H1 (cell line): ENCODE results near the gene HSD17B4. TPM values are rescaled to one million over a fixed set of nuclear protein-coding genes. Genes with fewer than 3 reads are reported as not detected.

Source experiments
- CTCF ChIA-PET: fragments of 300-600 bp; sonication (Branson Sonifier 250); formaldehyde crosslinking; loops from one replicate; lab custom pipeline; 2021; ENCODE audit not compliant: partially characterized antibody; lab: Charles Lee
- POLR2A ChIA-PET: fragments of 300-600 bp; sonication (Branson Sonifier 250); formaldehyde crosslinking; loops from one replicate; lab custom pipeline; 2021; ENCODE audit warnings: inconsistent platforms; ENCODE audit not compliant: partially characterized antibody; lab: Charles Lee
- DNase-seq, 2 experiments: peaks; one replicate each; pipeline versions ENCODE4 v3.0.0 to v3.0.0-alpha.2; 2010 to 2022; ENCODE audit warnings: low spot score in 2 of 2, low read depth in 1 of 2, mixed read lengths in 1 of 2
- FAIRE-seq: peaks from 2 replicates; lab custom pipeline; 2011; peaks lifted over from hg19 to GRCh38; lab: Jason Lieb, UNC
- H2AFZ ChIP-seq: 2 replicates; pipeline ENCODE4 v1.8.1; 2012; ENCODE audit warnings: low read length, inconsistent platforms
- H2AK5ac ChIP-seq: 2 replicates; pipeline ENCODE4 v1.6.1; 2013; ENCODE audit warnings: low read depth, low read length
- H2BK120ac ChIP-seq: replicated peaks from 2 replicates; pipeline ENCODE3; 2013; ENCODE audit warnings: low read depth, low read length, inconsistent platforms
- H2BK12ac ChIP-seq: 2 replicates; pipeline ENCODE4 v1.6.1; 2013; ENCODE audit warnings: low read depth, low read length
- H2BK15ac ChIP-seq: 2 replicates; pipeline ENCODE4 v1.6.1; 2013; ENCODE audit warnings: low read length
- H2BK20ac ChIP-seq: 2 replicates; pipeline ENCODE4 v1.6.1; 2013; ENCODE audit warnings: low read length
- H2BK5ac ChIP-seq: 2 replicates; pipeline ENCODE4 v1.6.1; 2013; ENCODE audit warnings: low read depth, low read length
- H3K14ac ChIP-seq: 2 replicates; pipeline ENCODE4 v1.6.1; 2013; ENCODE audit warnings: inconsistent platforms; ENCODE audit not compliant: insufficient read length
- H3K18ac ChIP-seq: 2 replicates; pipeline ENCODE4 v1.6.1; 2013; ENCODE audit warnings: low read length; ENCODE audit errors: extremely low read depth
- H3K23ac ChIP-seq: 2 replicates; pipeline ENCODE4 v1.6.1; 2013; ENCODE audit warnings: inconsistent platforms; ENCODE audit not compliant: insufficient read length
- H3K23me2 ChIP-seq: 2 replicates; pipeline ENCODE4 v1.6.1; 2013; ENCODE audit warnings: low read depth, low read length
- H3K27ac ChIP-seq: 2 replicates; pipeline ENCODE4 v1.6.1; 2011; ENCODE audit warnings: low read depth, low read length, inconsistent platforms
- H3K27me3 ChIP-seq, 4 experiments: replicated peaks in 1 of 4; 1 replicate in 1 of 4; 2 replicates in 3 of 4; pipeline versions ENCODE4 v1.6.1 to v1.8.1; 2011 to 2013; ENCODE audit warnings: low read length in 3 of 4, mild to moderate bottlenecking in 3 of 4, inconsistent platforms in 2 of 4, mixed read lengths in 2 of 4, moderate library complexity in 1 of 4; ENCODE audit not compliant: control insufficient read depth in 3 of 4, insufficient read depth in 3 of 4; ENCODE audit errors: extremely low read depth in 1 of 4
- H3K36me3 ChIP-seq, 4 experiments: 2 replicates each; pipeline versions ENCODE4 v1.6.1 to v1.8.1; 2011 to 2013; ENCODE audit warnings: mild to moderate bottlenecking in 4 of 4, low read length in 3 of 4, moderate library complexity in 2 of 4, control low read depth in 1 of 4, inconsistent platforms in 1 of 4; ENCODE audit not compliant: insufficient read depth in 4 of 4, control insufficient read depth in 2 of 4
- H3K4ac ChIP-seq: replicated peaks from 2 replicates; pipeline ENCODE3; 2013; ENCODE audit warnings: low read length, low read depth, mixed read lengths, inconsistent platforms; ENCODE audit not compliant: insufficient read length
- H3K4me1 ChIP-seq, 4 experiments: replicated peaks in 1 of 4; 1 replicate in 1 of 4; 2 replicates in 3 of 4; pipeline versions ENCODE4 v1.6.1 to v1.8.1; 2011 to 2013; ENCODE audit warnings: low read length in 3 of 4, inconsistent platforms in 2 of 4, mixed read lengths in 1 of 4; ENCODE audit not compliant: insufficient read depth in 4 of 4, control insufficient read depth in 3 of 4
- H3K4me2 ChIP-seq, 2 experiments: 2 replicates each; pipeline versions ENCODE4 v1.6.1 to v1.8.1; 2011 to 2013; ENCODE audit warnings: low read depth in 2 of 2, low read length in 2 of 2, control low read depth in 1 of 2, inconsistent platforms in 1 of 2, mild to moderate bottlenecking in 1 of 2; ENCODE audit not compliant: insufficient read depth in 1 of 2
- H3K4me3 ChIP-seq, 4 experiments: fragments of 200-600, 300-600 bp in 1 of 4; sonication (generic), shearing (Covaris generic), sonication (Bioruptor Twin) in 1 of 4; 2 replicates each; pipeline versions ENCODE4 v1.5.1 to v1.8.1; 2011 to 2016; ENCODE audit warnings: low read length in 4 of 4, low read depth in 3 of 4, control low read depth in 2 of 4, inconsistent platforms in 2 of 4, mild to moderate bottlenecking in 2 of 4, mixed read lengths in 1 of 4, moderate library complexity in 1 of 4; ENCODE audit not compliant: insufficient read depth in 2 of 4; ENCODE audit errors: extremely low read depth in 1 of 4
- H3K56ac ChIP-seq: replicated peaks from 2 replicates; pipeline ENCODE3; 2013; ENCODE audit warnings: low read depth, mild to moderate bottlenecking, mixed read lengths, low read length, inconsistent platforms; ENCODE audit not compliant: insufficient read length
- H3K79me1 ChIP-seq: 2 replicates; pipeline ENCODE4 v1.6.1; 2013; ENCODE audit warnings: low read depth, low read length, control low read depth
- H3K79me2 ChIP-seq, 2 experiments: 2 replicates each; pipeline versions ENCODE4 v1.6.1 to v1.8.1; 2012 to 2013; ENCODE audit warnings: low read length in 2 of 2, mild to moderate bottlenecking in 2 of 2, inconsistent platforms in 1 of 2; ENCODE audit not compliant: insufficient read depth in 2 of 2, control insufficient read depth in 1 of 2
- H3K9ac ChIP-seq, 4 experiments: replicated peaks in 1 of 4; 1 replicate in 1 of 4; 2 replicates in 3 of 4; pipeline versions ENCODE4 v1.6.1 to v1.8.1; 2011 to 2013; ENCODE audit warnings: low read depth in 3 of 4, low read length in 3 of 4, control low read depth in 2 of 4, mild to moderate bottlenecking in 2 of 4, moderate library complexity in 2 of 4, inconsistent platforms in 1 of 4; ENCODE audit errors: extremely low read depth in 1 of 4
- H3K9me3 ChIP-seq, 2 experiments: 2 replicates each; pipeline versions ENCODE4 v1.6.1 to v1.8.1; 2012 to 2013; ENCODE audit warnings: mild to moderate bottlenecking in 2 of 2, moderate library complexity in 2 of 2, control low read depth in 1 of 2, inconsistent platforms in 1 of 2, low read depth in 1 of 2, low read length in 1 of 2, mixed read lengths in 1 of 2; ENCODE audit not compliant: insufficient read depth in 2 of 2
- H4K20me1 ChIP-seq, 2 experiments: replicated peaks in 1 of 2; 2 replicates each; pipeline versions ENCODE3 to v1.8.1; 2011 to 2013; ENCODE audit warnings: inconsistent platforms in 2 of 2, low read length in 2 of 2, mild to moderate bottlenecking in 1 of 2; ENCODE audit not compliant: insufficient read depth in 2 of 2, control insufficient read depth in 1 of 2
- H4K5ac ChIP-seq: 2 replicates; pipeline ENCODE4 v1.6.1; 2013; ENCODE audit warnings: low read length, low read depth, mixed read lengths, inconsistent platforms; ENCODE audit not compliant: insufficient read length
- H4K8ac ChIP-seq: 2 replicates; pipeline ENCODE4 v1.8.0; 2013; ENCODE audit warnings: mild to moderate bottlenecking, moderate library complexity, low read length, inconsistent platforms; ENCODE audit not compliant: insufficient read depth; ENCODE audit errors: extremely low read depth
- H4K91ac ChIP-seq: replicated peaks from 2 replicates; pipeline ENCODE3; 2013; ENCODE audit warnings: low read length, mixed read lengths, inconsistent platforms; ENCODE audit not compliant: insufficient read length
- BACH1 ChIP-seq: IDR thresholded peaks from 2 replicates; pipeline ENCODE4 v1.6.1; 2012; ENCODE audit warnings: low read length, improper control_type of control experiment
- BCL11A ChIP-seq, 2 experiments: IDR thresholded peaks; one replicate each; pipeline ENCODE4 v1.6.1; 2011; ENCODE audit warnings: low read depth in 2 of 2, low read length in 2 of 2, mild to moderate bottlenecking in 2 of 2
- BRCA1 ChIP-seq: IDR thresholded peaks from 2 replicates; pipeline ENCODE4 v1.6.1; 2012; ENCODE audit warnings: low read depth, low read length, improper control_type of control experiment
- CTBP2 ChIP-seq: IDR thresholded peaks from 2 replicates; pipeline ENCODE4 v1.7.0; 2011; ENCODE audit warnings: borderline replicate concordance, mild to moderate bottlenecking, moderate library complexity, mixed read lengths, low read length; ENCODE audit not compliant: insufficient read depth, insufficient read length
- GTF2F1 ChIP-seq: IDR thresholded peaks from 2 replicates; pipeline ENCODE4 v1.6.1; 2012; ENCODE audit warnings: low read depth, low read length, improper control_type of control experiment, borderline replicate concordance
- MAFK ChIP-seq: IDR thresholded peaks from 2 replicates; pipeline ENCODE4 v1.6.1; 2012; ENCODE audit warnings: low read depth, mild to moderate bottlenecking, improper control_type of control experiment, low read length
- POLR2A ChIP-seq, 2 experiments: IDR thresholded peaks; 1 replicate in 1 of 2; 2 replicates in 1 of 2; pipeline ENCODE4 v1.6.1; 2011; ENCODE audit warnings: low read depth in 2 of 2, low read length in 2 of 2, mild to moderate bottlenecking in 2 of 2; ENCODE audit errors: control extremely low read depth in 1 of 2
- RNF2 ChIP-seq: fragments of 200-900, 300-1000 bp; sonication (generic); IDR thresholded peaks from 2 replicates; pipeline ENCODE4 v1.7.1; 2016; ENCODE audit warnings: borderline replicate concordance, low read depth, mild to moderate bottlenecking, antibody characterized with exemption, low read length; ENCODE audit not compliant: poor library complexity, severe bottlenecking; ENCODE audit errors: missing control alignments
- SIRT6 ChIP-seq: IDR thresholded peaks from one replicate; pipeline ENCODE4 v1.7.1; 2012; ENCODE audit warnings: low read length, inconsistent platforms
- SRF ChIP-seq: IDR thresholded peaks from 2 replicates; pipeline ENCODE4 v1.6.1; 2011; ENCODE audit warnings: mild to moderate bottlenecking, low read depth, low read length, moderate library complexity
- TEAD4 ChIP-seq: IDR thresholded peaks from 2 replicates; pipeline ENCODE4 v1.6.1; 2012; ENCODE audit warnings: low read depth, low read length, inconsistent platforms, mixed read lengths
- WGBS, 2 experiments: shearing (Covaris generic) in 1 of 2; methylation state at CpG; one replicate each; pipeline versions ENCODE4 v1.1.6 to v1.1.7; 2013 to 2015; ENCODE audit warnings: low lambda C conversion rate in 2 of 2, mixed read lengths in 2 of 2, inconsistent platforms in 1 of 2, low coverage in 1 of 2, missing lambda C conversion rate in 1 of 2; ENCODE audit not compliant: insufficient replicate concordance in 2 of 2, insufficient coverage in 1 of 2, insufficient read length in 1 of 2; ENCODE audit errors: extremely low coverage in 1 of 2, missing lambda C conversion rate in 1 of 2; 5-methylcytosine and 5-hydroxymethylcytosine counted together
- polyA plus RNA-seq, 7 experiments: library from polyadenylated mRNA; depleted of rRNA in 3 of 7; stranded (reverse) in 5 of 7; unstranded in 2 of 7; fragments of >200 nt in 5 of 7; fragments of 200-250 nt in 2 of 7; gene quantifications; 1 replicate in 5 of 7; 2 replicates in 1 of 7; 4 replicates in 1 of 7; pipeline versions ENCODE4 v1.2.1 to v1.2.3, GENCODE V29; 2011 to 2013; ENCODE audit warnings: missing spikeins in 2 of 7, mixed read lengths in 2 of 7
- total RNA-seq: library from RNA; stranded (reverse); fragmentation: NEBNext Ultra II Directional; extraction: Animal tissue kit (Norgen Biotek cat#: 25700); gene quantifications from 2 replicates; pipeline ENCODE4 v1.2.1, GENCODE V29; 2021
- TF ChIP-seq, protein P1 (sequence below): IDR thresholded peaks from 2 replicates; pipeline ENCODE4 v1.6.1; 2012; ENCODE audit warnings: inconsistent platforms
- TF ChIP-seq, protein P2 (sequence below): IDR thresholded peaks from 2 replicates; pipeline ENCODE4 v1.6.1; 2011; ENCODE audit warnings: low read length, improper control_type of control experiment

HSD17B4 gene
- total and polyA plus RNA-seq, 2 of the 8 experiments (the other 6 are each of a cell fraction or from before 2014, with no cell fraction given), result 305 to 369 TPM

DNA sequence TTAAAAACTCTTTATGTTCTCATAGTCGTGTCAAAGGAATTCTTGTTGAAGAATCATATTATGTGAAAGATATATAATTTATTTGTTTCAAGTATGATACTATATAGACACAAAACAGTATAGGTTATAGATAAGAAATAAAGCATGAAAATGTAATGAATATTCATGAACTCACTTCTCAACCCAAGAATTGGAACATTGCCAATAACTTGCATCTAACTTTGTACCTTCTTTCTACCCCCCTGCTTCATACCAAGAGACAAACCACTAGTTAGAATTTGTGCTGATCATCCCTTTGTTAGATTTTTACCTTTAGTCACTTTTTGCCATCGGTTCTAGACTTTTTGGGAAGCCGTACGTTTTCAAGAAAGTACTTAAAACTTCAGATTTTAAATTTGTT is 32.6 kb downstream of the HSD17B4 start:
- Histone ChIP-seq H3K4me2 (no peak overlapping the region), H4K20me1 (no peaks in the 10 kb centered on the region), H2BK120ac (no peak overlapping the region), H2BK20ac (no peak overlapping the region), H3K18ac (no peak overlapping the region), H2BK15ac (no peak overlapping the region), H3K23ac (no peak overlapping the region), H3K9ac (no peak overlapping the region), H4K5ac (no peak overlapping the region), H3K36me3 (peaks cover 0 to 21% (median 4%) of the 10 kb centered on the region in 4 experiments; a peak in 3 of 8 replicates), H3K79me2 (peaks cover 0 to 37% of the 10 kb centered on the region in 2 experiments; a peak in 2 of 4 replicates), H4K8ac (no peak overlapping the region), H3K27ac (no peak overlapping the region), H3K79me1 (no peaks in the 10 kb centered on the region), H3K4me3 (no peak overlapping the region), H2AK5ac (no peak overlapping the region), H3K56ac (no peak overlapping the region), H3K23me2 (no peaks in the 10 kb centered on the region), H3K27me3 (no peaks in the 10 kb centered on the region), H3K4ac (no peak overlapping the region), H4K91ac (no peak overlapping the region), H2BK12ac (no peak overlapping the region), H2AFZ (no peak overlapping the region), H3K4me1 (peaks cover 0 to 16% (median 2%) of the 10 kb centered on the region in 4 experiments; a peak in 5 of 7 replicates), H3K14ac (no peak overlapping the region), H2BK5ac (no peak overlapping the region), H3K9me3 (no peaks in the 10 kb centered on the region)
- ChIA-PET CTCF (interaction anchor here (0.7 to 1.9 kb wide), 2 partner anchors 14 to 360 kb away, joined by 3 to 5 read pairs; no protein-coding TSS in a partner anchor), POLR2A (interaction anchor here (1.1 kb wide), 1 partner anchor 20 kb away, joined by 3 read pairs; no protein-coding TSS in a partner anchor)
- 98% methylated on average over 4 of the region's 4 CpGs; no CpG with 5 or more reads in 1 of the 2 experiments for WGBS, 2 experiments
- DNase-seq (no peak), FAIRE-seq (no peak)
- TF ChIP-seq CTBP2, result no peak
- TF ChIP-seq BCL11A (IDR thresholded peaks at IDR 0.05; ENCODE audit: low read depth in 2 of 2, low read length in 2 of 2), result no peak
- TF ChIP-seq BRCA1, result no peak
- TF ChIP-seq MAFK, result no peak
- TF ChIP-seq SIRT6, result no peak
- no peak for TF ChIP-seq GTF2F1
- TF ChIP-seq, protein P1, sequence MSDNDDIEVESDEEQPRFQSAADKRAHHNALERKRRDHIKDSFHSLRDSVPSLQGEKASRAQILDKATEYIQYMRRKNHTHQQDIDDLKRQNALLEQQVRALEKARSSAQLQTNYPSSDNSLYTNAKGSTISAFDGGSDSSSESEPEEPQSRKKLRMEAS, result no peak
- TF ChIP-seq, protein P2, sequence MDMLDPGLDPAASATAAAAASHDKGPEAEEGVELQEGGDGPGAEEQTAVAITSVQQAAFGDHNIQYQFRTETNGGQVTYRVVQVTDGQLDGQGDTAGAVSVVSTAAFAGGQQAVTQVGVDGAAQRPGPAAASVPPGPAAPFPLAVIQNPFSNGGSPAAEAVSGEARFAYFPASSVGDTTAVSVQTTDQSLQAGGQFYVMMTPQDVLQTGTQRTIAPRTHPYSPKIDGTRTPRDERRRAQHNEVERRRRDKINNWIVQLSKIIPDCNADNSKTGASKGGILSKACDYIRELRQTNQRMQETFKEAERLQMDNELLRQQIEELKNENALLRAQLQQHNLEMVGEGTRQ, result no peak
- TF ChIP-seq SRF, result no peak
- TF ChIP-seq TEAD4, result no peak
- TF ChIP-seq BACH1, result no peak
- TF ChIP-seq RNF2, result no peak
- TF ChIP-seq POLR2A (IDR thresholded peaks at IDR 0.05; ENCODE audit: control extremely low read depth in 1 of 2, low read depth in 2 of 2, low read length in 2 of 2), result no peak
